ENCODE results near the gene USP24.
"Not testable (repeated sequence)": the region's sequence is repeated elsewhere in the genome, so short reads cannot be mapped to it uniquely, and the experiment has no call there.

USP24 gene

GRCh38 chr1:55117941-55118340 lies 97.2 kb downstream of the USP24 start:
- DNase-seq, result no peak

DNA sequence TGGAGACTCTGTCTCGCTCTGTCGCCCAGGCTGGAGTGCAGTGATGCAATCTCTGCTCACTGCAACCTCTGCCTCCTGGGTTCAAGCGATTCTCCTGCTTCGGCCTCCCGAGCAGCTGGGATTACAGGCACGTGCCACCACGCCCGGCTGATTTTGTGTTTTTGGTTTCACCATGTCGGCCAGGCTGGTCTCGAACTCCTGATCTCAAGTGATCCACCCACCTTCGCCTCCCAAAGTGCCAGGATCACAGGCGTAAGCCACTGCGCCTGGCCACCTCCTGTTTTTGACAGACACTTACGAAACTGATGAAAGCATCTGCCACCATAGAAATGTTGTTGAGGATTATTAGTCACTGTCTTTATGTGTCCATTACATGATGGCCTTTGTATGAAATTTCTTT lies 106.2 kb downstream of the USP24 start:
- not testable (repeated sequence) for DNase-seq

DNA sequence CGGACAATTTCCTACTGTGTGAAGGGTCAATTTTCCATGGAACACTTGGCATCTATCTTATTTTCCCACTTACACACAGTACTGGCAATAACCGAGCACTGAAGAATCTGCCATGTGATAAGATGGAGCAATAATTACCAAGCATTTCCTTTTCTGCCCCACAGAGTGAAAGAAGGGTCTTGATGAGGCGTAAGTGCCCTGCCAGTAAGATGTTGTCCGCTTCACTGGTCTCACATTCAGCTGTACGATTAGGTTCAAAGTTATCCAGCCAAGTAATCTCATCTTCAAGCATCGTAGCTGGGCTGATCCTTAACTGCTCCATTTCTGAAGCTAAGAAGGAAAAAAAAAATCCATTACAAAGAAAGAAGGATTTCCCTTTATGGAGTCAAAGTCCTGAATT lies 108.1 kb downstream of the USP24 start:
- DNase-seq, result no peak

- DNase-seq, result no peak
These were observed 111.3 kb downstream of the USP24 start for GRCh38 chr1:55103891-55104290.

- no peak for DNase-seq
These were observed 120.1 kb downstream of the USP24 start for GRCh38 chr1:55095095-55095494.

DNA sequence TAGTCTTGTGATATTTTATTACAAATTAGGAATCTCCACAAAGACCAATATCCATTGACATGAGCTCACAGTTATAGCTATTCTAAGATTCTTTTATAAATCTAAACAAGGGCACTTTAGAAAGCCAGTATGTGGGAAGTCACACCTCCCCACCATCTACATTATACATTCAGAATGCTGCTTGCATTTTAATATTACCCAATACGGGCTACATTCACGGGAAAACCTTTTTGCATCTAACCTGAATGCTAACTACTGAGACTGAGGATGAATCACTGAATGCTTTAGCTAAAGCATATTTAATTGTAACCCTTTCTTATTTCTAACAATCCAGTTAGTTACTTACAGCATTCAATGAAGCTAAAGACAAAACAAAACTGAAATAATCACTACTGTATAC lies 122.7 kb downstream of the USP24 start:
- DNase-seq, result no peak

DNA sequence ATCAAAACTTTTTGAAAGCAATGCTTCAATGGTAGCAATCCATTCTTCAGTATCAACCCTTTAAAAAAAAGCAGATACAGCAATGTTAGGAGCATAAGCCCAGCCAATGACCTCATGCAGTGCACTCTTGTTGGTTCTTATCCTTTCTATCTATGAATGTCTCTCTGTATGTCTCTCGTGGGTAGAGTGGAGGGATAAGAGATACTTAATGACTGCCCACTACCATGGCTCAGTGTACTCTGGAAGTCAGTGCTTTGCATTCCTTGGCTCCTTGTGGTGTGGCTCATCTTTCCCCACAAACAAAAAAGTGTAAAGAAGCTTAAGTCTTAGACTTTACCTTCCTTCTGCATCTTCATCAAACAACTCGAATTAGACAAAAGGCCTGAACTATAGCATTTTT lies 125.5 kb downstream of the USP24 start:
- DNase-seq, result no peak

DNA sequence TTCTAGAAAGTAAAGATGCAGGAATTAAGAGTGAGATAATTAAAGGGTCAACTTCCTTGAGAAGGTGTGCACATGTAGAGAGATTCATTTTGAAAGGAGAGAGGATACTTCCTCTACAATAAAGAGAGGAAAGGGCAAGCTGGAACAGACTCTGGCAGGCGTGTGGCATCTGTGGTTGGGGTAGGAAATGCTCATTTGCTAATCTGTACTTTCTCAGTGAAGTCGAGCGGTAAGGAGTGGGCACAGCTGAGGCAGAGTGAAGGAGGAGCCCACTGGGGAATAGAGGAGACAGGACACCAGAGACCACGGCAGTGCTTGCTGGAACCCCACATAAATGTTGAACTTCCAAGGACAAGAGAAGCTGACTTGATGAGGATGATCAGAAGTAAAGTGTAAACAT lies 126.8 kb downstream of the USP24 start:
- no peak for DNase-seq

- DNase-seq, result no peak
These were observed 127.7 kb downstream of the USP24 start for GRCh38 chr1:55087439-55087838.

DNA sequence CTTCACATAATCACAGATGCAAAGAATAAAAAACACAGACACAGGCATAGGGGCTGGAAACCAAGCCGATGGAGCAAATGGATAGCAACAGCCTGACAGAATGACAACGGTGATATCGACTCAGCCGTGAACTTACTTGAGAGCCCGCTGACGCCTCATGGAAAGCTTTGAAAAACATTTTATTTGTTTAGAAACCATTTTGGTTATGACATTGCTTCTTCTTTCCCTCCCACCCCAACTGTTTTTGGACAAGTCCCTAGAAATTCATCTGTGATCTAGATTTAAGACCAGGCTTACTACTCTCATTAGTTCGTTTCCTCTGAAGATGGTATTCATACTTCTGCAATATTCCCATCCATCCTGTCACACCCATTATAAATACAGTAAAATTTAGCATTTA lies 130.9 kb downstream of the USP24 start:
- no peak for DNase-seq

- no peak for DNase-seq
These were observed 133.3 kb downstream of the USP24 start for GRCh38 chr1:55081905-55082296.

DNA sequence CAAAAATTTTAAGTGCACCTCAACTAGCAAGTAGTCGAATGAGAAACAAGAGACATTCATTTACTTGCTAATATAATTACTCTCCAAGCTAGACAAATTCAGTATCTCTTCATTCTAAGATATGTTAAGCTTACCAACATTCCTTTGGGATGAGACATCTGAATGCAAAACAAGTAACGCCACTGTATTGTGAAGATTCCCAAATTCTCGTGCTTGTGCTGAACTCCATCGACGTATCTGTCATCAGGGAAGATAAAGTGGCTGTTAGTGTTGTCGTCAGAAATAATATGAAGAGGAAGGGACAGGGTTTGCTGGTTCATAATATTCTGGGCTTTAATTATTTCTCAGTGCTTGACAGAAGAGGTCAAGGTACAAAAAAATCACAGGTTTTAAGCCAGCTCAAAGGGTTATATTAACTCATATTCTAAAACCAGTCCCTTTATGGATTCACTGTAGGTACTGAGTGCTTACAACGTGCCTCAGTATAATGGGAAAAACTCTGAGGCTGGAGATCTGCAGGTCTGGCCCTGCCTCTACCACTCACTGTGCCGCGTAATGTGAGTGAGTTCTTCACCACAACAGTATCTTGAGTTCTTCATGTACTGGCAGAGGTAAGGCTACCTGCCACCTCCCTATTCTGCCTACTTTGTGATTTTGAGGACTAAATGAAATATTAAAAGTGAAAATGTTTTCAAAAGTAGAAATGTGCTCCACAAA lies 133.8 kb downstream of the USP24 start:
- DNase-seq, result no peak

DNA sequence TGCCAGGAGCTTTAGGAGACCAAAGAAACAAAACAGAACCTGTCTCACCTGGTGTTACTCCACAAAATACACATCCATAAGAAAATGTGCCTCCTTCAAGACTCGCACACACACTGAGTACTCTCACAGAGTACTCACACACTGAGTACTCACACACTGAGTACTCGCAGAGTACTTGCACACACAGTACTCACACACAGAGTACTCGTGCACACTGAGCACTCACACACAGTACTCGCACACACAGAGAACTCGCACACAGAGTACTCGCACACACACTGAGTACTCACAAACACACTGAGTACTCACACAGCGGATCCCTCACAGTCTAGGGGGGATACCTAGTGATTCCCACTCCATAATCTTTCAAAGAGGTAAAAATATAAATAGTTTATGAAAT lies 135.5 kb downstream of the USP24 start:
- no peak for DNase-seq

- DNase-seq, result peak; percentile 11 to 74 (median 41)
These were observed 136.7 kb downstream of the USP24 start for GRCh38 chr1:55078470-55078869.

GRCh38 chr1:55076356-55076755 lies 138.8 kb downstream of the USP24 start:
- no peak for DNase-seq

- no peak for DNase-seq
These were observed 140.7 kb downstream of the USP24 start for GRCh38 chr1:55074455-55074854.

GRCh38 chr1:55073187-55073916 lies 141.8 kb downstream of the USP24 start:
- DNase-seq, result peak in 1 of 3 experiments; percentile 86

DNA sequence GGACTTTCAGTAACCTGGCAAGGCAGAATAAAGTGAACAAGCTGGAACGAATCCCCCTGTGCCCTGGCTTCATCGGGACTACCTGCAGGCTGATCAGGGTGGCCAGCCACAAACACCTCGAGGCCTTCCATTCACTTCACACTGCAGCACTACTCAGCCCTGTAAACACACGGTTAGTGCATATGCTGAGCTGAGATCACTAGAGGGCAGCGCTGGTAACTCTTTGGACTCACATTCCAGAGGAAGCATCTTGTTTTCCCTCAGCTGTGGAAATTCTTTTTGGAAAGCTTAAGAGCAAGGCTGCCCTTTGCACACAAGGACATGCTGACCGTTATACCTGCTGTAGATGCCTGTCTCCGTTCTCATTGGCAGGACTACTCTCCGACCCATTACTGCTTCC lies 143.7 kb downstream of the USP24 start:
- DNase-seq, result peak; percentile 15 to 65 (median 49)

GRCh38 chr1:55070293-55071164 lies 144.6 kb downstream of the USP24 start:
- no peak for DNase-seq

DNA sequence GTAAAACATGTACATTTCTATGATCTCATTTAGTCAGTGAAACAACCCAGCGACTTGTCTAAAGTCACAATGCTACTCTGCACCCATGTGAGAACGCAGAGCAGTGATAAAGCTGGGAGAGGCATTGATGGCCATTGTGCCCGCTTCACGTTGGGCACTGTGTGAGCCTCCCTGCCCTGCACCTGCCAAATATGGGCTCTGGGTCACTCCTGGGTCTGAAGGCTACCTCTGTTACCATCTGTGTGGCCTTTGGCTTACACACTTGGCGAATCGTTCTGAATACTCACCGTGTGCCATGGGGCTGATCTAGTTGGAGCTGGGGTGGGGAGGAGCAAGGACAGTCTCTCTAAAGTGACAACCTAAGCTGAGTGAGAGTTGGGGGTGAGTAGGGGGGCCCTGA lies 145.9 kb downstream of the USP24 start:
- no peak for DNase-seq

DNA sequence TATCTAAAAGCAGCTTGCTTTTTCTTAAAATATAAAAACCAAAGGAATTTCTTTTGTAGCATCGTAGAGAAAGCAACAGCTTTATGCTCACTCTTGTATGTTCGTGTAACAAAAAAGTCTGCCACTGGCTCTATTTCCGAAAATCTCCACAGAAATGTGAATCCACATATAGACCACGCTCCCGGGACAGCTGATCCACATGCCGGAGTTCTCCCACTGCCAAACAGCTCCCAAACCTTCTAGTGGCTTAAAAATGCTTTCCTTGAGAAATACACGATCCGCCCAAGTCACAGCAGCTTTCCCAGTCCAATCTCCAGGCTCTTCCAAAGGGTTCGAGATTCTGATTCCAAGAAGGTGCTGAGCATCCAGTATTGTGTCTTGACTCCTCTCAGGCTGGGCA lies 146.5 kb downstream of the USP24 start:
- DNase-seq, result no peak

- no peak for DNase-seq
These were observed 147.2 kb downstream of the USP24 start for GRCh38 chr1:55067914-55068313.

DNA sequence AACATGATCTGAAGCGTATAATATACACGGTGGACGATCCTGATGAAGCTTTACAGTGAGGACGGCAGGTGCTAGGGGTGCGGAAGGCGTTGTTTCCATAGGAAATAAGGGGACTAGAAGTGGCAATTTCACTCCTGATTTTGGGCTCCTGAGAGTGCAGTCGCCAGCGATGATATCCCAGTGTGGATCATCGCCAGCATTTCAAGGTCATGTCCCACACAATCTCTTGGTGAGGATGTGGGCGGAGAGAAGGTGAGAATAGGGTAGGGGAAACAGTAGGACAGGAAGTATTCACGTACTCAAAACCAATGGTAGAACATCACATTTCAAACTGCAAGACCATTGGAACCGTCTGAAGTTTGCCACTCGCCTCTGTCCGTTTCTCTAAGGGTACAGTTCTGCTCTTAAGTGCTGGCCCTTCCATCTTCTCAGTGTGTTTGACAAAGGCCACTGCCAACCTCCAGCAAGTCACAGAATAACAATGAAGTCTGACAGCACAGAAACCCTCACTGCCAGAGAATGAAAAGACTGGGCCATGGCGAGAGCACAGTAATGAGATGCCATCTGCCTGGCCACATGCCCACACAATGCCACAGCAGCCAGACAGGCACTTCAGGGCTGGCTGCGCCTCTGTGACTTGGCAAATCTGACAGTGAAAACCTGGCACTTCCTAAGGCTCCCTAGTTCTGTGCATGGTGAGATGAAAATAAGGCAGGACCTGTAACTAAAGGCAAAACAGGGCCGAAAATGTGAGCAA lies 148.0 kb downstream of the USP24 start:
- DNase-seq, result no peak
